Measurements from ENCODE around the gene NPBWR2.
A peak's percentile ranks its signal among the peaks of the same experiment; 100 is the strongest.

The NPBWR2 gene

GRCh38 chr20:64083804-64084684 is 23.3 kb downstream of the NPBWR2 start, which contains the start of gene LKAAEAR1:
TSS of gene LKAAEAR1 (minus strand) at chr20:64084398. CDS start at chr20:64084219, 179 bp downstream.
- no peak for DNase-seq

GRCh38 chr20:64083378-64083803 is 24.0 kb downstream of the NPBWR2 start:
- no peak for DNase-seq

- no peak for DNase-seq
These were observed 24.5 kb downstream of the NPBWR2 start for GRCh38 chr20:64082820-64083377.

- DNase-seq, result no peak
These were observed 25.1 kb downstream of the NPBWR2 start for GRCh38 chr20:64082126-64082731.

GRCh38 chr20:64081624-64081964 is 25.8 kb downstream of the NPBWR2 start:
- DNase-seq, result no peak

GRCh38 chr20:64080813-64081623 is 26.3 kb downstream of the NPBWR2 start:
- no peak for DNase-seq

GRCh38 chr20:64080013-64080812 is 27.2 kb downstream of the NPBWR2 start, which contains the start of gene OPRL1:
TSS of gene OPRL1 (plus strand) at chr20:64080082. CDS start at chr20:64092721, 12,639 bp downstream.
- no peak for DNase-seq

GRCh38 chr20:64079273-64080012 is 27.9 kb downstream of the NPBWR2 start, which contains the start of gene RGS19:
TSS of gene RGS19 (minus strand) at chr20:64079518. CDS start at chr20:64076886, 2,632 bp downstream.
- peak; percentile 78 for DNase-seq

- no peak for DNase-seq
These were observed 28.5 kb downstream of the NPBWR2 start for GRCh38 chr20:64078934-64079272.

GRCh38 chr20:64077876-64078551 is 29.4 kb downstream of the NPBWR2 start:
- no peak for DNase-seq

GRCh38 chr20:64077541-64077875 is 29.9 kb downstream of the NPBWR2 start:
- DNase-seq, result no peak

GRCh38 chr20:64077094-64077493 is 30.3 kb downstream of the NPBWR2 start:
- DNase-seq, result no peak

GRCh38 chr20:64076061-64076997 is 31.0 kb downstream of the NPBWR2 start:
- no peak for DNase-seq

- no peak for DNase-seq
These were observed 31.8 kb downstream of the NPBWR2 start for GRCh38 chr20:64075556-64075955.

GRCh38 chr20:64074963-64075362 is 32.4 kb downstream of the NPBWR2 start:
- DNase-seq, result no peak

- no peak for DNase-seq
These were observed 33.1 kb downstream of the NPBWR2 start for GRCh38 chr20:64074184-64074789.

- DNase-seq, result no peak
These were observed 33.7 kb downstream of the NPBWR2 start for GRCh38 chr20:64073476-64074183.

GRCh38 chr20:64072498-64073063 is 34.8 kb downstream of the NPBWR2 start:
- no peak for DNase-seq

All from SIG-M5 (cell line).